Activated T-cell treated with anti-CD3 and anti-CD28 coated beads, Interleukin-2, amount 50 U/mL, for 72 hours (primary cell): ENCODE measurements around the gene DRC7. TPM values are rescaled to one million over a fixed set of nuclear protein-coding genes. Genes with fewer than 3 reads are reported as not detected.
"Not testable (repeated sequence)": the region's sequence is repeated elsewhere in the genome, so short reads cannot be mapped to it uniquely, and the experiment has no call there.

Experiments
- ATAC-seq, 2 donors: fragments of 150-1000 bp; cut with Tn5 transposase; replicated peaks in 1 of 2; 2 replicates each; pipeline ENCODE4 v1.10.0; 2021; ENCODE audit warnings: moderate library complexity in 2 of 2, mild to moderate bottlenecking in 1 of 2
- DNase-seq, 2 donors: peaks; one replicate each; pipeline ENCODE4 v3.0.0; 2021 to 2022; ENCODE audit warnings: mixed read lengths in 1 of 2
- H3K27ac Mint-ChIP-seq: one replicate; pipeline ENCODE4 v1.8.0; 2022; ENCODE audit warnings: mild to moderate bottlenecking, moderate library complexity, mixed read lengths
- H3K27me3 Mint-ChIP-seq: one replicate; pipeline ENCODE4 v1.8.0; 2022; ENCODE audit warnings: low read depth, mixed read lengths
- H3K36me3 Mint-ChIP-seq, 2 donors: one replicate each; pipeline ENCODE4 v1.8.0; 2022; ENCODE audit warnings: mixed read lengths in 2 of 2, mild to moderate bottlenecking in 1 of 2; ENCODE audit not compliant: insufficient read depth in 2 of 2
- H3K4me1 Mint-ChIP-seq: one replicate; pipeline ENCODE4 v1.8.0; 2022; ENCODE audit warnings: low read depth, mixed read lengths
- H3K4me3 Mint-ChIP-seq, 2 donors: one replicate each; pipeline ENCODE4 v1.8.0; 2022; ENCODE audit warnings: mild to moderate bottlenecking in 2 of 2, mixed read lengths in 2 of 2, moderate library complexity in 2 of 2
- H3K9me3 Mint-ChIP-seq, 2 donors: one replicate each; pipeline ENCODE4 v1.8.0; 2022; ENCODE audit warnings: mixed read lengths in 2 of 2
- total RNA-seq, 2 donors: library from RNA; stranded (reverse); gene quantifications; one replicate each; pipeline ENCODE4 v1.2.3, GENCODE V29; 2022

Gene DRC7
- total RNA-seq, 2 donors from 2014 or later = 0.19 TPM; not detected in 1

DNA sequence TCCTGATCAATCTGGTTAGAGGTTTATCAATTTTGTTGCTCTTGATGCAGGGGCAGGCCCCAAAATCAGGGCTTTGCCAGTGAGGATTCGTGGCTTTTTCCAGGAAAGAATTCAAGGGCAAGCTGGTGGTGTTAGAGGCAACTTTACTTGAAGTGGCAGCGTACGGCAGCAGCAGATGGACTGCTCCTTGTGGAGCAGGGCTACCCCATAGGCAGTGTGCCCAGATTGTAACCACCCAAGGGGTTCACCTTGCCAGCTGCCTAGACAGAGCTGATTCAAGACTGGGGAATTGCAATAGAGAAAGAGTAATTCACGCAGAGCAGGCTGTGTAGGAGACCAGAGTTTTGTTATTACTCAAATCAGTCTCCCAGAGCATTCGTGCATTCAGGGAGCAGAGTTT is 16.7 kb downstream of the DRC7 start:
- Mint-ChIP-seq H3K4me1 (peaks cover 13% of the 10 kb centered on the region), H3K27ac (no peak overlapping the region), H3K4me3 (no peak overlapping the region), H3K27me3 (no peaks in the 10 kb centered on the region), H3K9me3 (peaks cover 0 to 3% of the 10 kb centered on the region in 2 donors), H3K36me3 (no peaks in the 10 kb centered on the region)
- DNase-seq (no peak), ATAC-seq (no peak)

DNA sequence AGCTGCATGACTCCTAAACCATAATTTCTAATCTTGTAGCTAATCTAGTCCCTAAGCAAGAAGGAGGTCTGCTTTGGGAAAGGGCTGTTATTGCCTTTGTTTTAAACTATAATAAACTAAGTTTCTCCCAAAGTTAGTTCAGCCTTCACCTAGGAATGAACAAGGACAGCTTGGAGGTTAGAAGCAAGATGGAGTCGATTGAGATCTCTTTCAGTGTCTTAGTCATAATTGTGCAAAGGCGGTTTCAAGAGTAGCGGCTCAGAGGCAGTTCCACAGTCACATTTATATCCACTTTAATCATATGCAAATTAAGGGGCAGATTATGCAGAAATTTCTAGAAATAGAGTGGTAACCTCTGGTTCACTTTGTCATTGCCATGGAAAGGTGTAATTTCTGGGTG is 17.4 kb downstream of the DRC7 start:
- peaks cover 9% of the 10 kb centered on the region for H3K4me1 Mint-ChIP-seq
- H3K27me3 Mint-ChIP-seq = no peaks in the 10 kb centered on the region
- no peaks in the 10 kb centered on the region for H3K9me3 Mint-ChIP-seq
- no peak overlapping the region for H3K4me3 Mint-ChIP-seq
- H3K27ac Mint-ChIP-seq = no peak overlapping the region
- DNase-seq (no peak), ATAC-seq (peak in 1 of 2 donors; percentile 30)
- H3K36me3 Mint-ChIP-seq = no peaks in the 10 kb centered on the region

DNA sequence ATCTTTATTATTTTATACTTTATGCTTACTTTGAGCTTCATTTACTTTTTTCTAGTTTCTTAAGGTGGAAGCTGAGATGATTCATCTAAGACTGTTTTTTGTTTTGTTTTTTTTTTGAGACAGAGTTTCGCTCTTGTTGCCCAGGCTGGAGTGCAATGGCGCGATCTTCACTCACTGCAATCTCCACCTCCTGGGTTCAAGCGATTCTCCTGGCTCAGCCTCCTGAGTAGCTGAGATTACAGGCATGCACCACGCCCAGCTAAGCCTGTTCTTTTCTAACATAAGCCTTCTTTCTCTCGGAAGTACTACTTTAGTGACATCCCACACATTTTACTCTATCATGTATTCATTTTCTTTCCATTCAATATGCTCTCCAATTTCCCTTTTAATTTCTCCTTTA is 18.0 kb downstream of the DRC7 start:
- H3K27ac Mint-ChIP-seq = peak overlapping the region; percentile 69
- H3K36me3 Mint-ChIP-seq, H3K4me1 Mint-ChIP-seq, H3K27me3 Mint-ChIP-seq, DNase-seq, ATAC-seq, H3K9me3 Mint-ChIP-seq, H3K4me3 Mint-ChIP-seq: not testable (repeated sequence)

DNA sequence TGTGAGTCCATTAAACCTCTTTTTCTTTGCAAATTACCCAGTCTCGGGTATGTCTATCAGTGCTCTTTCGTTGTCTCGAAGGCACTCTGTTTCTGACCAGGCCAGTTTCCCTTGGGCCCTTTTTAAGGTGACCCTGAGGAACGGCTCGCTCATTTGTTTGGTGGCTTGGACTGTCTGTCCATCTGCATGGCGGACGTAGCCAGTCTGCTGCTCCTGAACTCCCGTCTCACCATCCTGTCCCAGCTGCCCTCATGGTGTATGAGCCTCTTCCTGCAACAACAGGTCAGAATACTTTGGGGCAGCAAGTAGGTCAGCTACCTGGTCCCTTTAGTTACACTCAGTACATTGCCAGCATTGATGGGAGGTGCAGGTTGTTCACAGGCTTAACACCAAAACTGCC is 19.0 kb downstream of the DRC7 start:
- Mint-ChIP-seq H3K4me1 (no peaks in the 10 kb centered on the region), H3K9me3 (no peaks in the 10 kb centered on the region), H3K27me3 (no peaks in the 10 kb centered on the region), H3K36me3 (no peaks in the 10 kb centered on the region), H3K4me3 (no peak overlapping the region), H3K27ac (no peak overlapping the region)
- ATAC-seq (no peak), DNase-seq (no peak)

GRCh38 chr16:57714047-57714446 is 19.4 kb downstream of the DRC7 start:
- no peaks in the 10 kb centered on the region for H3K4me1 Mint-ChIP-seq
- no peak for ATAC-seq
- no peaks in the 10 kb centered on the region for H3K27me3 Mint-ChIP-seq
- H3K9me3 Mint-ChIP-seq = no peaks in the 10 kb centered on the region
- H3K27ac Mint-ChIP-seq = no peak overlapping the region
- no peak overlapping the region for H3K4me3 Mint-ChIP-seq
- H3K36me3 Mint-ChIP-seq = no peaks in the 10 kb centered on the region
- no peak for DNase-seq

GRCh38 chr16:57720142-57720575 is 25.6 kb downstream of the DRC7 start:
- H3K9me3 Mint-ChIP-seq = no peaks in the 10 kb centered on the region
- ATAC-seq = peak; percentile 81 to 82
- no peak overlapping the region for H3K4me3 Mint-ChIP-seq
- peaks cover 4% of the 10 kb centered on the region for H3K4me1 Mint-ChIP-seq
- DNase-seq = peak; percentile 59 to 60
- no peaks in the 10 kb centered on the region for H3K27me3 Mint-ChIP-seq
- no peaks in the 10 kb centered on the region for H3K36me3 Mint-ChIP-seq
- H3K27ac Mint-ChIP-seq = no peak overlapping the region

GRCh38 chr16:57721356-57722209 is 27.0 kb downstream of the DRC7 start:
- Mint-ChIP-seq H3K4me3 (no peak overlapping the region), H3K4me1 (peaks cover 9% of the 10 kb centered on the region), H3K27ac (no peak overlapping the region), H3K36me3 (no peaks in the 10 kb centered on the region), H3K9me3 (no peaks in the 10 kb centered on the region), H3K27me3 (no peaks in the 10 kb centered on the region)
- no peak for DNase-seq
- no peak for ATAC-seq

DNA sequence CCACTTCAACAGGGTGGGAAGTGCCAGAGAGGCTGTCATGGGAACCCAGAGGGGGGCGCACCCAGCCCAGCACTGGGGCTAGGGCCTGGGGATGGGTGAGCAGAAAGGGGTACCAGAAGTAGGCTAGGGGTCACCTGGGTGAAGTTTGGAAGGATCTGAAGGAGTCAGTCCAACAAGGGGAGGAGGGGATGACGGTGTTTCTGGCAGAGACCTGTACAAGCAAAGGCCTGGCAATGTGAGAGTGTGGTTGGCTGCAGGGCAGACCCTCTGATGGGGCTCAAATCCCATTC is 27.5 kb downstream of the DRC7 start:
- Mint-ChIP-seq H3K36me3 (no peaks in the 10 kb centered on the region), H3K27ac (no peak overlapping the region), H3K9me3 (no peaks in the 10 kb centered on the region), H3K4me1 (peaks cover 9% of the 10 kb centered on the region), H3K4me3 (no peak overlapping the region), H3K27me3 (no peaks in the 10 kb centered on the region)
- no peak for ATAC-seq
- no peak for DNase-seq

GRCh38 chr16:57722651-57723050 is 28.0 kb downstream of the DRC7 start:
- Mint-ChIP-seq H3K4me3 (no peak overlapping the region), H3K9me3 (no peaks in the 10 kb centered on the region), H3K27me3 (no peaks in the 10 kb centered on the region), H3K36me3 (no peaks in the 10 kb centered on the region), H3K4me1 (peaks cover 9% of the 10 kb centered on the region), H3K27ac (no peak overlapping the region)
- ATAC-seq (no peak), DNase-seq (no peak)

- H3K36me3 Mint-ChIP-seq = no peaks in the 10 kb centered on the region
- no peak for DNase-seq
Measured at GRCh38 chr16:57723170-57723569, 28.6 kb downstream of the DRC7 start.

DNA sequence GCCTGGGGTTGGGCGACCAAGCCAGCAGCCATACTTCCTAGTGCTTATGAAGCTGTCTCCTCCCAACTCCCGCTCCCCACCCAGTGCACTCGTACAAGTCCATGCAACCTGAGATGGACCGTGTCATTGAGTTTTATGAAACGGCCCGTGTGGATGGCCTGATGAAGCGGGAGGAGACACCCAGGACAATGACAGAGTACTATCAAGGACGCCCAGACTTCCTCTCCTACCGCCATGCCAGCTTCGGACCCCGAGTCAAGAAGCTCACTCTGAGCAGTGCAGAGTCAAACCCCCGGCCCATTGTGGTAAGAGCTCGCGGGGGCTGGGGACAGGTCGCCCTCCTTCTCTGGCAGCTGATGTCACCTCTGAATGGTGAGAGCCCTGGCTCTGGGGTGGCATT is 29.9 kb downstream of the DRC7 start:
- peaks cover 9% of the 10 kb centered on the region for H3K4me1 Mint-ChIP-seq
- peaks cover 0 to 4% of the 10 kb centered on the region in 2 donors for H3K9me3 Mint-ChIP-seq
- H3K27ac Mint-ChIP-seq = no peak overlapping the region
- ATAC-seq (no peak), DNase-seq (no peak)
- no peaks in the 10 kb centered on the region for H3K36me3 Mint-ChIP-seq
- no peaks in the 10 kb centered on the region for H3K27me3 Mint-ChIP-seq
- no peak overlapping the region for H3K4me3 Mint-ChIP-seq

More at GRCh38 chr16:57723170-57723569, 28.6 kb downstream of the DRC7 start:
- no peak overlapping the region for H3K4me3 Mint-ChIP-seq
- no peak overlapping the region for H3K27ac Mint-ChIP-seq
- H3K9me3 Mint-ChIP-seq = no peaks in the 10 kb centered on the region
- no peak for ATAC-seq
- no peaks in the 10 kb centered on the region for H3K27me3 Mint-ChIP-seq
- H3K4me1 Mint-ChIP-seq = peaks cover 9% of the 10 kb centered on the region

GRCh38 chr16:57725151-57725550 is 30.5 kb downstream of the DRC7 start:
- H3K27me3 Mint-ChIP-seq = no peaks in the 10 kb centered on the region
- DNase-seq (no peak), ATAC-seq (peak; percentile 20 to 55)
- H3K4me1 Mint-ChIP-seq = peaks cover 9% of the 10 kb centered on the region
- no peak overlapping the region for H3K4me3 Mint-ChIP-seq
- peaks cover under 1 to 6% of the 10 kb centered on the region in 2 donors for H3K9me3 Mint-ChIP-seq
- H3K36me3 Mint-ChIP-seq = no peaks in the 10 kb centered on the region
- no peak overlapping the region for H3K27ac Mint-ChIP-seq

GRCh38 chr16:57725554-57725953 is 30.9 kb downstream of the DRC7 start:
- Mint-ChIP-seq H3K27ac (no peak overlapping the region), H3K4me3 (no peak overlapping the region), H3K27me3 (no peaks in the 10 kb centered on the region), H3K9me3 (peaks cover 2 to 6% of the 10 kb centered on the region in 2 donors), H3K4me1 (peaks cover 9% of the 10 kb centered on the region), H3K36me3 (no peaks in the 10 kb centered on the region)
- ATAC-seq (no peak), DNase-seq (no peak)

- Mint-ChIP-seq H3K36me3 (no peaks in the 10 kb centered on the region), H3K27me3 (no peaks in the 10 kb centered on the region), H3K9me3 (peaks cover 2 to 6% of the 10 kb centered on the region in 2 donors), H3K27ac (no peak overlapping the region), H3K4me3 (no peak overlapping the region), H3K4me1 (peaks cover 9% of the 10 kb centered on the region)
- DNase-seq (no peak), ATAC-seq (no peak)
Measured at GRCh38 chr16:57725976-57726375, 31.4 kb downstream of the DRC7 start.
